Upper lobe of left lung (tissue), 6 donors: ENCODE results near the gene MAP3K2. TPM values are rescaled to one million over a fixed set of nuclear protein-coding genes. Genes with fewer than 3 reads are reported as not detected.

Experiments
- ATAC-seq, 2 donors: fragments of 200-7000 bp; cut with Tn5 transposase; one replicate each; pipeline ENCODE4 v1.9.1; 2022; ENCODE audit warnings: mild to moderate bottlenecking in 2 of 2, moderate library complexity in 2 of 2; ENCODE audit not compliant: low FRiP score in 2 of 2
- DNase-seq, 2 donors: peaks; one replicate each; pipeline ENCODE4 v3.0.0-alpha.2; 2019 to 2020
- H3K27ac ChIP-seq, 4 donors: fragments of 200-600 bp; sonication (generic); one replicate each; pipeline ENCODE4 v1.5.1; 2016 to 2019
- H3K27me3 ChIP-seq, 4 donors: fragments of 200-600 bp; sonication (generic); one replicate each; pipeline ENCODE4 v1.5.1; 2017 to 2019
- H3K36me3 ChIP-seq, 4 donors: fragments of 200-600 bp; sonication (generic); one replicate each; pipeline ENCODE4 v1.5.1; 2016 to 2019
- H3K4me1 ChIP-seq, 4 donors: fragments of 200-600 bp; sonication (generic); one replicate each; pipeline ENCODE4 v1.5.1; 2018 to 2019
- H3K4me3 ChIP-seq, 4 donors: fragments of 200-600 bp; sonication (generic); one replicate each; pipeline ENCODE4 v1.5.1; 2017 to 2019; ENCODE audit warnings: mild to moderate bottlenecking in 2 of 4, moderate library complexity in 1 of 4
- H3K9me3 ChIP-seq, 4 donors: fragments of 200-600 bp; sonication (generic); one replicate each; pipeline ENCODE4 v1.5.1; 2018 to 2019
- EP300 ChIP-seq, 4 donors: sonication (generic); formaldehyde crosslinking; IDR thresholded peaks; one replicate each; pipeline ENCODE4 v1.5.1; 2017; ENCODE audit warnings: antibody characterized with exemption in 4 of 4, control low read depth in 2 of 4
- POLR2A ChIP-seq, 4 donors: fragments of 450-650 bp; IDR thresholded peaks; one replicate each; pipeline ENCODE4 v1.5.1; 2016 to 2017; ENCODE audit warnings: antibody characterized with exemption in 4 of 4, mild to moderate bottlenecking in 2 of 4
- POLR2AphosphoS5 ChIP-seq, 2 donors: sonication (generic); formaldehyde crosslinking; IDR thresholded peaks; one replicate each; pipeline ENCODE4 v1.5.1; 2017; ENCODE audit warnings: antibody characterized with exemption in 2 of 2
- WGBS, 2 donors: methylation state at CpG; one replicate each; pipeline ENCODE4 v1.1.5; 2017 to 2018; 5-methylcytosine and 5-hydroxymethylcytosine counted together
- total RNA-seq, 6 donors: library from RNA; depleted of rRNA in 4 of 6; stranded (reverse); fragments of >200 nt in 4 of 6; gene quantifications; one replicate each; pipeline versions ENCODE4 v1.1.0 to v1.2.1, GENCODE V29; 2016 to 2021
- TF ChIP-seq, protein P1 (sequence below), 6 experiments: fragments of 450-650 bp in 4 of 6; fragments of 200-600 bp in 2 of 6; sonication (generic) in 2 of 6; IDR thresholded peaks; one replicate each; pipeline ENCODE4 v1.5.1; 2016 to 2019; ENCODE audit warnings: antibody characterized with exemption in 6 of 6
- donor health status: DM: no; HTN: no; CAD: no; lungs with moderate emphysema.
- donor health status: DM: no; HTN: yes; CAD: no; lungs with severe emphysema.

MAP3K2 gene, protein sequence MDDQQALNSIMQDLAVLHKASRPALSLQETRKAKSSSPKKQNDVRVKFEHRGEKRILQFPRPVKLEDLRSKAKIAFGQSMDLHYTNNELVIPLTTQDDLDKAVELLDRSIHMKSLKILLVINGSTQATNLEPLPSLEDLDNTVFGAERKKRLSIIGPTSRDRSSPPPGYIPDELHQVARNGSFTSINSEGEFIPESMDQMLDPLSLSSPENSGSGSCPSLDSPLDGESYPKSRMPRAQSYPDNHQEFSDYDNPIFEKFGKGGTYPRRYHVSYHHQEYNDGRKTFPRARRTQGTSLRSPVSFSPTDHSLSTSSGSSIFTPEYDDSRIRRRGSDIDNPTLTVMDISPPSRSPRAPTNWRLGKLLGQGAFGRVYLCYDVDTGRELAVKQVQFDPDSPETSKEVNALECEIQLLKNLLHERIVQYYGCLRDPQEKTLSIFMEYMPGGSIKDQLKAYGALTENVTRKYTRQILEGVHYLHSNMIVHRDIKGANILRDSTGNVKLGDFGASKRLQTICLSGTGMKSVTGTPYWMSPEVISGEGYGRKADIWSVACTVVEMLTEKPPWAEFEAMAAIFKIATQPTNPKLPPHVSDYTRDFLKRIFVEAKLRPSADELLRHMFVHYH
- total RNA-seq: 10 to 100 TPM; 43.0 to 79.2 (median 66.9) TPM

DNA sequence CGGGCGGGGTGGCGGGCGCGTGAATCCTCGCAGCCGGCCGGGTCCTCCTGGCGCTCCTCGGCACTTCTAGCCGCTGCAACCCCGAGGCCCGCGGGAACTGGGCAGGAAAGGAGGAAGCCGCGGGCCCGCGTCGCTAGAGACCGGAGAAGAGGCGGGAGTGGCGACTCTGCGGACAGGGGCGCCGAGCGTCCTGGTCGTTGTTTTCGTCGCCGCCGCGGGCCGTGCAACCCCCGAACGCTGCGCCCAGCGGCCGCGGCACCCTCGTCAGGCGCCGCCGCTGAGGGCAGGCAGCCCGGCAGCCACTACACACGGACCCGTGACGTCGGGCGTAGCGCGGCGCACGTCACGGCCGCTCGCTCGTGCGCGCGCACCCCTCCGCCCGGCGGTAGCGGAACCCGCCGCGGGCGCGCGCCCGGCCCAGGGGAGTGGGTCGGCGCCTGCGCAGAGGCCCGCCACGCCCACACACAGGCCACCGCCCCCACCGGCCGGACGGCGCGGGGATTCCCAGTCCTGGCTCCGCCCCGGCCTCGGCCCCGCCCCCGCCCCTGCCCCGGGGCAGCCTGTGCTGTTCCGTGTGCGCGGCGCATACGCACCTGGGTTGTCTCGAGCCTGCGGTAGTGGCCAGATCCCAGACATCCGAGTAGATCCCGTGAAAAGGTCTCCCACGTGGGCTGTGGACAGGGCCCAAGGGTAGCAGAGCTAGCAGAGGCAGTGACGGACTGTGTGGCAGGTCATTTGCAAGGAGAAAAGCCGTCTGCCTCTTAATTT, at the start of gene MAP3K2:
TSS of gene MAP3K2 (minus strand) at position 321 of the 768 bp plus-strand sequence. CDS start 44,846 bp downstream, outside the sequence.
- WGBS, 2 donors: 0 to 1% methylated on average over 5 to 32 of the region's 100 CpGs
- no peaks in the 10 kb centered on the region for H3K27me3 ChIP-seq
- ATAC-seq (peak; percentile 94 to 97), DNase-seq (peak; percentile 95 to 100)
- H3K9me3 ChIP-seq: no peaks in the 10 kb centered on the region
- H3K4me3 ChIP-seq: peak within 1 kb of the TSS; percentile 87 to 97 (median 90)
- no peaks in the 10 kb centered on the region for H3K36me3 ChIP-seq
- peak within 1 kb of the TSS; percentile 99 to 100 (median 100) for H3K27ac ChIP-seq
- peaks cover 19 to 34% (median 24%) of the 10 kb centered on the region in 4 donors for H3K4me1 ChIP-seq
- TF ChIP-seq EP300 (IDR thresholded peaks at IDR 0.05) (peak in 1 of 4 donors; percentile 40), POLR2A (IDR thresholded peaks at IDR 0.05) (peak; percentile 62 to 99 (median 88)), POLR2AphosphoS5 (IDR thresholded peaks at IDR 0.05) (peak; percentile 87 to 93)
- TF ChIP-seq, protein P1, sequence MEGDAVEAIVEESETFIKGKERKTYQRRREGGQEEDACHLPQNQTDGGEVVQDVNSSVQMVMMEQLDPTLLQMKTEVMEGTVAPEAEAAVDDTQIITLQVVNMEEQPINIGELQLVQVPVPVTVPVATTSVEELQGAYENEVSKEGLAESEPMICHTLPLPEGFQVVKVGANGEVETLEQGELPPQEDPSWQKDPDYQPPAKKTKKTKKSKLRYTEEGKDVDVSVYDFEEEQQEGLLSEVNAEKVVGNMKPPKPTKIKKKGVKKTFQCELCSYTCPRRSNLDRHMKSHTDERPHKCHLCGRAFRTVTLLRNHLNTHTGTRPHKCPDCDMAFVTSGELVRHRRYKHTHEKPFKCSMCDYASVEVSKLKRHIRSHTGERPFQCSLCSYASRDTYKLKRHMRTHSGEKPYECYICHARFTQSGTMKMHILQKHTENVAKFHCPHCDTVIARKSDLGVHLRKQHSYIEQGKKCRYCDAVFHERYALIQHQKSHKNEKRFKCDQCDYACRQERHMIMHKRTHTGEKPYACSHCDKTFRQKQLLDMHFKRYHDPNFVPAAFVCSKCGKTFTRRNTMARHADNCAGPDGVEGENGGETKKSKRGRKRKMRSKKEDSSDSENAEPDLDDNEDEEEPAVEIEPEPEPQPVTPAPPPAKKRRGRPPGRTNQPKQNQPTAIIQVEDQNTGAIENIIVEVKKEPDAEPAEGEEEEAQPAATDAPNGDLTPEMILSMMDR (IDR thresholded peaks at IDR 0.05): peak in 4 of 6 experiments; percentile 4 to 48 (median 22)

DNA sequence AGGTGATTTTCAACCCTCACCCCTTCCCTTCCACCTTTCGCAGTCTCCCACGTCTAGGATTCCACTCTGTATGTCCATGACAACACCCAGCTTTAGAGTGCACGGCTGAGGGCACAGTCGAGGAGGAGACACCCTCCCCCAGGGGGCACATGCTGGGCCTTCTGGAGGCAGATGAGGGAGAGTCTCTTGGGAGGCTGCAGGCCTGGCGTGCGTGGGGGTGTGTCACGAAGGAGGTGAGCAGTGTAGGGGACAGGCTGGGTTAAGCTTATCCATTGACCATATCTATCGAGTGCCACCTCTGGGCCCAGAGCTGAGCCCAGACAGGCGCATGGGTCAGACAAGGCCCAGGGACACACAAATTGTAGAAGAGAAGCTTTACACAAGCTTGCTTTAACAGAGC, 49.3 kb upstream of the MAP3K2 start:
- peak; percentile 14 to 50 for ATAC-seq

DNA sequence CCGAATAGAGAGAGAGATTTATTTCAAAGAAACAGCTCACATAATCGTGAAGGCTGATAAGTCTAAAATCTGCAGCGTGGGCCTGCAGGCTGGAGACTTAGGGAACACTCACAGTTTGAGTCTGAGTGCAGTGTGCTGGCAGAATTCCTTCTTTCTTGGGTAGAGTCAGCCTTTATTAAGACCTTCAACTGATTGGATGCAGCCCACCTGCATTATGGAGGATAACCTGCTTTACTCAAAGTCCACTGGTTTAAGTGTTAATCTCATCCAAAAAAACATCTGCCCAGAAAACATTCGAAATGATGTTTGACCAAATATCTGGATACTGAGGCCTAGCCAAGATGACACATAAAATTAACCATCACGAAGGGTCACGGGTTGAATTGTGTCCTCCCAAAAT, 46.7 kb upstream of the MAP3K2 start:
- no peak for ATAC-seq

More for the DNA sequence above, 49.3 kb upstream of the MAP3K2 start:
- Histone ChIP-seq H3K9me3 (peaks cover 0 to 9% (median 2%) of the 10 kb centered on the region in 4 donors), H3K36me3 (no peaks in the 10 kb centered on the region), H3K27ac (no peak overlapping the region), H3K4me1 (no peaks in the 10 kb centered on the region), H3K4me3 (no peak overlapping the region), H3K27me3 (no peaks in the 10 kb centered on the region)
- no peak for TF ChIP-seq POLR2AphosphoS5 (IDR thresholded peaks at IDR 0.05)
- no peak for TF ChIP-seq EP300 (IDR thresholded peaks at IDR 0.05)
- TF ChIP-seq POLR2A (IDR thresholded peaks at IDR 0.05): no peak
- TF ChIP-seq, protein P1 (IDR thresholded peaks at IDR 0.05): no peak
- 94 to 95% methylated on average over 9 of the region's 9 CpGs for WGBS, 2 donors
- DNase-seq: no peak

DNA sequence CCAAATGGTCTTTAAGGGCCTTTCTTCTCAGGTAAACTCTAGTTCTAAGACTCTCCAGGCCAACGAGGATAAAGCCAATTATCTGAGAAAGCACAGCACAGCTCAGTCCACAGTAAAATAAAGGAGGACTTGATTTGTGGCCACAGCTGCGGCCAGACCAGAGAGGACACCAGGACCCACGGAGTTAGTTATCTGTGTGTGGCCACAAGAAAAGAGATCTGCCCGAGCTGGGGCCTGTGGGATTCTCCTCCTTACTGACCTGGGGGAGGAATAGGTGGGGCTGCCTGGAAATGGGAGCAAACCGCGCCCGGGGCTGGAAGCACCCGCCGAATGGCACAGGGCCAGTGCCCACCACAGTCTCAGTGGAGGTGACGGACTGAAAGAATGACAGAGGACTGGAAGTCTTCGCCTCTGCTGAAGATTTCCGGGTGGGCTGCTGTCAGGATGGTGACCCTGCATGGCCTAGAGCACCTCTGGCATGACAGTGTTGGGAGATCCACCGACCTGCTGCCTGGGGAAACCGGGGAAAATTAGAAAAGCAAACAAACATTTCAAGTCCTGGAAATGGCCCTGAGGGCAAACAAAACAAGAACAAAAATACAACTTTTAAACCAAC, 43.7 kb upstream of the MAP3K2 start:
- DNase-seq (no peak), ATAC-seq (no peak)
- H3K36me3 ChIP-seq: no peaks in the 10 kb centered on the region
- H3K4me1 ChIP-seq: no peaks in the 10 kb centered on the region
- no peak overlapping the region for H3K27ac ChIP-seq
- H3K27me3 ChIP-seq: no peaks in the 10 kb centered on the region
- H3K9me3 ChIP-seq: no peaks in the 10 kb centered on the region
- no peak overlapping the region for H3K4me3 ChIP-seq
- TF ChIP-seq, protein P1 (IDR thresholded peaks at IDR 0.05): no peak
- TF ChIP-seq POLR2AphosphoS5 (IDR thresholded peaks at IDR 0.05) (no peak), POLR2A (IDR thresholded peaks at IDR 0.05) (no peak), EP300 (IDR thresholded peaks at IDR 0.05) (no peak)
- 78 to 82% methylated on average over 14 of the region's 14 CpGs for WGBS, 2 donors

More for the DNA sequence above, 46.7 kb upstream of the MAP3K2 start:
- H3K4me3 ChIP-seq: no peak overlapping the region
- DNase-seq: no peak
- H3K4me1 ChIP-seq: no peaks in the 10 kb centered on the region
- H3K9me3 ChIP-seq: no peaks in the 10 kb centered on the region
- WGBS, 2 donors: 91 to 94% methylated on average over 6 of the region's 6 CpGs
- H3K27me3 ChIP-seq: no peaks in the 10 kb centered on the region
- TF ChIP-seq POLR2A (IDR thresholded peaks at IDR 0.05): no peak
- TF ChIP-seq EP300 (IDR thresholded peaks at IDR 0.05): no peak
- TF ChIP-seq, protein P1 (IDR thresholded peaks at IDR 0.05): no peak
- TF ChIP-seq POLR2AphosphoS5 (IDR thresholded peaks at IDR 0.05): no peak
- H3K27ac ChIP-seq: no peak overlapping the region
- no peaks in the 10 kb centered on the region for H3K36me3 ChIP-seq
